ENCODE data around the gene TBX10. TPM values are rescaled to one million over a fixed set of nuclear protein-coding genes. Genes with fewer than 3 reads are reported as not detected.
"Not testable (repeated sequence)": the region's sequence is repeated elsewhere in the genome, so short reads cannot be mapped to it uniquely, and the experiment has no call there.

TBX10 gene
- not detected in 2 replicates for total RNA-seq

DNA sequence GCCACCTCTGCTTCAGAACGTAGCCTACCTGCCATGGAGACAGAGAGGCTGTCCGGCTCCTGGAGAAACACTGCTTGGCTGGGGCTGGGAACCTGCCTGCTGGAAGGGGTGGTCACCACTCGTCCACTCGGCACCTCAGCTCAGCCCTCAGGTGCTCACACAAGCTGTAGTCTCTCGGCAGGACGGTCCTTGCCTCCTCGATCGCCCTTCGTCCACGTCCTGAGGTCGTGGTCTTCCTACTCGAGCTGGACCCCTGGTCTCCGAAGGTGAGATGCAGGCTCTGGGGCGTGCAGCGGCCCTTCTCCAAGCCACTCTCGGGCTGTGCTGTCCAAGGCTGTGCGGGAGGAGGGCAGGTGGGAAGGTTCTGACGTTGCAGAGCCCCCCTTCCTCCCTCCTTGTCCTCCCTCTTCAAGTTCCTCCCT lies at the start of gene TBX10:
TSS of gene TBX10 (minus strand) at position 326 of the 422 bp plus-strand sequence. CDS start at position 35, 291 bp downstream.
- no peak within 1 kb of the TSS for H3K27ac Mint-ChIP-seq
- peaks cover 3% of the 10 kb centered on the region for H3K4me1 Mint-ChIP-seq
- H3K27me3 Mint-ChIP-seq = no peaks in the 10 kb centered on the region
- no peaks in the 10 kb centered on the region for H3K36me3 Mint-ChIP-seq (ENCODE audit: low read depth)
- no peak for DNase-seq
- intact Hi-C loops (cut with micrococcal nuclease) = no loop called here
- no peaks in the 10 kb centered on the region for H3K9me3 Mint-ChIP-seq
- no peak within 1 kb of the TSS for H3K4me3 Mint-ChIP-seq

DNA sequence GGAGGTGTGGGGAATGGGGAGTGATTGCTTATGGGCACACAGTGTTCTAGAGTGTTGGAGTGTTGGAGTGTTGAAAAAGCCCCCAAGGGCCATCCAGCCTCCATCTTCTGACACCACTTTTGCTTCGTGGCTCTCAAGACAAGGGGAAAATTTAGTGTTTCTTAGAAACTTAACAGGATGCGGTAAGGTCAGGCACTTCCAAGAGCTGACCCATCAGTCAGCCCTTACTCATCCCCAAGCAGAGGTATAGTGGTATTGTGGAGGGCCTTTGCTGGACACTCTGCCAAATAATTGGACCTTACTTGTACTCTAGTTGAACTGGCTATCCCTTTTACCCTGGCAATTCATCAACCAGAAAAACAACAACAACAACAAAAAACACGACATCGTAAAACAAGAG lies 49.6 kb upstream of the TBX10 start:
- intact Hi-C loops (cut with micrococcal nuclease) = no loop called here
- H3K36me3 Mint-ChIP-seq (ENCODE audit: low read depth) = no peaks in the 10 kb centered on the region
- H3K27me3 Mint-ChIP-seq = peaks cover 44% of the 10 kb centered on the region
- H3K9me3 Mint-ChIP-seq = no peaks in the 10 kb centered on the region
- no peak overlapping the region for H3K27ac Mint-ChIP-seq
- H3K4me1 Mint-ChIP-seq = peaks cover 1% of the 10 kb centered on the region
- no peak for DNase-seq
- H3K4me3 Mint-ChIP-seq = no peak overlapping the region

GRCh38 chr11:67687986-67688385 lies 48.4 kb upstream of the TBX10 start:
- Mint-ChIP-seq H3K4me3 (no peak overlapping the region), H3K4me1 (peaks cover 1% of the 10 kb centered on the region), H3K36me3 (ENCODE audit: low read depth) (no peaks in the 10 kb centered on the region), H3K27ac (no peak overlapping the region), H3K27me3 (peaks cover 44% of the 10 kb centered on the region), H3K9me3 (no peaks in the 10 kb centered on the region)
- no peak for DNase-seq
- intact Hi-C loops (cut with micrococcal nuclease) = no loop called here

DNA sequence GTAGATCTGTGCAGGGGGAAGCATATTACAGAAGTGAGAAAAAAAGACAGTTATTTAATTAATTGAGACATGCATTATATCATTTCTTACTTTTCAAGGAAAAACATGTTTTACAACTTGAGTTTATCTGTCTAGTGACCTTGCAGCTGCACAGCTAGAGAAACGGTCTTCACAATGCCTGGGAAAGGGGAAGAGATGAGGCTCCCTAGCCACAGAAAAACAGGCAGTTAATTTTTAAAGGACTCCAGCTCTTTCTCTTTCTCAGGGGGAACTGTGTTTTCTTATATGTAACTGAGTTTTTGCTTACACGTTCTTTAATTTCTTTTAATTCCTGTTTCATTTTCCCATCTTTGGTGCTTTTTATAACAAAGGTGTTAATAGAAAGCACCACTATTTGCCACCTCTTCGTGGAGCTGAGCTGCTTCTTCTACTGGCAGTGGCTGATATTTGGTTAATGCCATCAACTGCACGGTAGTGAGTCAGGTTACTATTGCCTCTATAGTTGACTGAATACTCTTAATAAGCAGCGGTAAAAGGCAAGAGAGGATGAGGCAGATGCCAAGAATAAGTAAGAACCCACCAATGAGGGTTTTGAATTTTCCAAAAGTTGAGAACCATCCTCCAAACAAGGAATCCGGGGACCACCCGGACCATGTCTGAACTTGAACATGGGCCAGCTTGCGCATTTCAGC lies 46.2 kb upstream of the TBX10 start:
- H3K36me3 Mint-ChIP-seq (ENCODE audit: low read depth); H3K4me3 Mint-ChIP-seq; intact Hi-C loops (cut with micrococcal nuclease); DNase-seq; H3K9me3 Mint-ChIP-seq; H3K4me1 Mint-ChIP-seq; H3K27ac Mint-ChIP-seq: not testable (repeated sequence)
- peaks cover 28% of the 10 kb centered on the region for H3K27me3 Mint-ChIP-seq

DNA sequence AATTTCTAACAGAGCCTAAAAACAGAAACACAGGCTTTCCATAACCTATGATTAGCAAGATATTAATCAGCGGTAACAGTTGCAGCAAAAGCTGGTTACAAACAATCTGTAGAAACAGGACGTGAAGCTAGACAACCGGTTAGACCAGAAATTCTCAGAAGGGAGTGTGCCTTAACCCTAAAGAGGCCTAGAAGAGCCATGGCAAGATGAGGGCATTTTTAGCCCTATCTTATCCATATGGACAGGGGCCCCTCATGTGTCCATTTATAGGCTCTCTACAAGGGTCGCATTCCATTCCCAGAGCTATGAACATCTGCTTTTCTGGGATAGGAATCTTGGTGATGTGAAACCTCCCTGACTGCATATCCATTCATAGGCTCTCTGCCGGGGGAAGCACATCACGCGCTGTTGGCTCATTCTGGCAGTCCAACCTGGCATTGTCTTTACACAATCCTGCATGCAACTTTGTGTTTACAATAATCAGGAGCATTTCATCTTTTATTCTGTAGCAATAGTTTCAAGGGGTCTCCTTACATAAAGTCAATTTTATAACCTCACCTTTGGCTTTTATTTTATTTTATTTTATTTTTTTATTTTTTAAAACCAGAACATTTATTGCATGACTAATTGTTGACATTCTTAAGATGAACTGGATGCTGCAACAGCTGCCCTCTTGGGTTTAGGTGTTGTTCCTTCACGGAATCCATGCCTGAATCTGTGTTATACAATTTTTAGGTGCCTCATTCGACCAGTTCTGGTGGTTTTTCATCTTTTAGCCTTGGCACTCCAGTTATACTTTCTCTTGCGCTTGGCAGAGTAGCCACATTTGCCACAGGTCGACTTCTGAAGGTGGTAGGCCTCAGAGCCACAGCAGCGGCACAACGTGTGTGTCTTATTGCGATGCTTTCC lies 42.8 kb upstream of the TBX10 start:
- peaks cover 21% of the 10 kb centered on the region for H3K27me3 Mint-ChIP-seq
- intact Hi-C loops (cut with micrococcal nuclease); DNase-seq; H3K36me3 Mint-ChIP-seq (ENCODE audit: low read depth); H3K27ac Mint-ChIP-seq; H3K9me3 Mint-ChIP-seq; H3K4me3 Mint-ChIP-seq; H3K4me1 Mint-ChIP-seq: not testable (repeated sequence)

DNA sequence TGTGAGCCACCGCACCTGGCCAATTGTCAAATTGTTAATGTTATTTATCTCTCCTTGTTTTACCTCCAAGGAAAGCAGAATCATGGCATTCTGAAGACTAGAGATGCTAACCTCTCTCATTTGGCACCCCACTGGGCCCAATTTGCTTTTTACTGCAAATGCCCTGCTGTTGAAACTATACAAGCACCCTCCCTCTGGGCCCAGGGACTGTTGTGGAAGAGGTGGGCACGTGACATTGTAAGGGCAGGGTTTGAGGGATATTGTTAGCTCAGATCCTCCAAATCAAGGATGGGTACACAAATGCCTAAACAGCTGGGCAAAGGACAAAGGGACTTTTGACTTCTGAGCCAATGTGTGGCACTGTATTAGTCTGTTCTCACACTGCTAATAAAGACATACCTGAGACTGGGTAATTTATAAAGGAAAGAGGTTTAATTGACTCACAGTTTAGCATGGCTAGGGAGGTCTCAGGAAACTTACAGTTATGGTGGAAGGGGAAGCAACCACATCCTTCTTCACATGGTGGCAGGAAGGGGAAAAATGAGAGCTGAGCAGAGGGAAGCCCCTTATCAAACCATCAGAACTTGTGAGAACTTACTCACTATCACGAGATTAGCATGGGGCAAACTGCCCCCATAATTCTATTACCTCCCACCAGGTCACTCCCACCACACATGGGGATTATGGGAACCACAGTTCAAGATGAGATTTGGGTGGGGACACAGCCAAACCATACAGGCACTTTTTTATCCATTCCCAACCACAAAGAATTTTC lies 41.3 kb upstream of the TBX10 start:
- DNase-seq = no peak
- Mint-ChIP-seq H3K27ac (no peak overlapping the region), H3K4me1 (no peaks in the 10 kb centered on the region), H3K27me3 (peaks cover 17% of the 10 kb centered on the region), H3K9me3 (no peaks in the 10 kb centered on the region), H3K36me3 (ENCODE audit: low read depth) (no peaks in the 10 kb centered on the region), H3K4me3 (no peak overlapping the region)
- intact Hi-C loops (cut with micrococcal nuclease) = no loop called here

DNA sequence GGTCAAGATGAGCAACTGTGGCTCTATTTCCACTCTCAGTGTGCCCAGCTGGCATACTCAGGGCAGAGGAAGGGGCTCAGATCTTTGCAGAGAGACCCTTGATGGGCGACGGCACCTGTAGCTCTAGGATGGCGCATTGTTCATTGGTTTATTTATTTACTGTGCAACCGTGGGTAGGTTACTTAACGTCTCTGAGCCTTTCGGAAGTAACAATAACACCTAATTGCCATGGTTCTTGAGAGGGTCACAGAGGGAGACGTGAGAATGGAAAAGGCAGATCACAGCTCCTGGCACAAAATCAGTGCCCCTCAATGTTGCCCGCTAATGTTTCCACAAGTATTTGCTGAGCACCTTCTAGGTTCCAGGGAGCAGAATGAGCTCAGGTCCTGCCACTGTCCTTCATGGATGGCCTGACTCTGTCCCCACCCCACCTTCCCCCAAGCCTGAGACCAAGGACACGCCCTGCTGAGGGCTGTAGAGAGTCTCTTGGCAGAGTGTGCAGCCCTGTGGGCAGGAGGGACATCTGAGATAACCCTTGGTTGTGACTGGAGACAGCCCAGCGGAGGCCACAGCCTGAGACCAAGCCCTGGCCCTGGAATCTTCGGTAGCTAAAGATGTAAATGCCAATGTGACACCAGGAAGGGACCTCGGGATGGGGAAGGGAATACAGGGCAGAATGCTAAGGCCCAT lies 35.6 kb upstream of the TBX10 start:
- Mint-ChIP-seq H3K4me1 (no peaks in the 10 kb centered on the region), H3K9me3 (no peaks in the 10 kb centered on the region), H3K4me3 (no peak overlapping the region), H3K36me3 (ENCODE audit: low read depth) (no peaks in the 10 kb centered on the region), H3K27ac (no peak overlapping the region), H3K27me3 (peaks cover 11% of the 10 kb centered on the region)
- intact Hi-C loops (cut with micrococcal nuclease) = no loop called here
- no peak for DNase-seq

DNA sequence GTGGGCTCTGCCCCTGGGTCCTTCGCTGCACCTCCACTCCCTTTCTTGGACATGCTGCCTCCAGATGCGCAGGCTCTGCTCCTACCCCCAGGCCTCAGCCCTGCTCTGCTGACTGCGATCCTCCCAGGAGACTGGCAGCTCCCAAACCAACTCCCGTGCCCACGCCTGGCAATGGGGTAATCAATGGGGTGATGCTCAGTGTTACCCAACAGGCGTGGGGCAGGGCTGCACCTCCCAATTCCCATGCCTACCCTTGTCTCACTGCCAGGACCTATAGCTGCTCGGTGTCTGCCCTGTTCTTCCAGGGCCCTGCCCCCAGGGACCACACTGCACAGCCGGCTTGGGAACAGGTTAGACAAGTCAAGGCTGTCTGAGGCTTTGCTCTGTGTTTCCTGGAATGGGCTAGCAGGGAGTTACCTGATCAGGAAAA lies 34.9 kb upstream of the TBX10 start, which contains the start of gene ALDH3B2:
TSS of gene ALDH3B2 (minus strand) at position 182 of the 430 bp plus-strand sequence. CDS start 7,688 bp downstream, outside the sequence.
- H3K4me1 Mint-ChIP-seq = no peaks in the 10 kb centered on the region
- no peak within 1 kb of the TSS for H3K27ac Mint-ChIP-seq
- no peaks in the 10 kb centered on the region for H3K9me3 Mint-ChIP-seq
- peaks cover 11% of the 10 kb centered on the region for H3K27me3 Mint-ChIP-seq
- intact Hi-C loops (cut with micrococcal nuclease) = no loop called here
- H3K36me3 Mint-ChIP-seq (ENCODE audit: low read depth) = no peaks in the 10 kb centered on the region
- no peak for DNase-seq
- no peak within 1 kb of the TSS for H3K4me3 Mint-ChIP-seq

DNA sequence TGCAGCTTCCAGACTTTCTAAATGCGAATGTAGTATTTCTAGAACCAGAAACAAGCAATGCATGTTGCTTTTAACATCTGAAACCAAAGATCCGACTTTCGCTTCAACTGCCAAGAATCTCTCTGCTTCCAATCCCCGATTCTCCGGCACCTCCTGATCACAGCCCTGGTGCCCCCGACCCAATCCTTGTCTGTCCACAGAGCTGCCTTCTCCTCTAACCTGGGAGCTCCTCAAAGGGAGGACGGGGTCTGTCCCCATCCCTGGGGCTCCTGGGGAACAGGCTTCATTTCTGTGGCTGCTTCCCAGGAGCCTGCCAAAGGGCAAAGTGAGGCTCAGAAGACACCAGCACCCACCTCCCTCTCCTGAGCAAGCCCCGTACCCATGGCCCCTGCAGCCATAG lies 34.3 kb upstream of the TBX10 start:
- H3K4me1 Mint-ChIP-seq = no peaks in the 10 kb centered on the region

DNA sequence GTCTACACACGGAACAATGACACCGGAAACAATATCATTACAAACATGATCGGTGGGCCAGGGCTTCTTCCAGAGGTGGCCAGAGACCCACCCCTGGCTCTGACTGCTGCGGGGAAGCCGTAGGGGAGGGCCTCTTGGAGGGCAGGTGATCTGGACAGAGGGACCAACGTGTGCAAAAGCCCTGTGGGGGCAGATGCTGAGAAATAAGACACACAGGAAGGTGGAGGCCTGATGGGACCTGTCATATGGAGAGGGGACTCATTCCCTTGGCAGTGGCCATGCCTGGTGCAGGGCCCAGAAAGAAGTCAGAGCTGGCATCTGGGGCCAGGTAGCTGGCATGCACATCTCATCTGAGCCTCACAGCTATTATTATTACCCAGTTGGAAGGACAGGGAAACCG lies 33.8 kb upstream of the TBX10 start:
- no peaks in the 10 kb centered on the region for H3K4me1 Mint-ChIP-seq
- H3K36me3 Mint-ChIP-seq (ENCODE audit: low read depth) = no peaks in the 10 kb centered on the region

More for the DNA sequence above, 34.3 kb upstream of the TBX10 start:
- H3K27me3 Mint-ChIP-seq = peaks cover 11% of the 10 kb centered on the region
- intact Hi-C loops (cut with micrococcal nuclease) = no loop called here
- H3K27ac Mint-ChIP-seq = no peak overlapping the region
- no peak for DNase-seq
- H3K4me3 Mint-ChIP-seq = no peak overlapping the region
- H3K9me3 Mint-ChIP-seq = no peaks in the 10 kb centered on the region
- H3K36me3 Mint-ChIP-seq (ENCODE audit: low read depth) = no peaks in the 10 kb centered on the region

GRCh38 chr11:67671211-67671520 lies 31.6 kb upstream of the TBX10 start:
- Mint-ChIP-seq H3K36me3 (ENCODE audit: low read depth) (no peaks in the 10 kb centered on the region), H3K4me1 (no peaks in the 10 kb centered on the region), H3K9me3 (no peaks in the 10 kb centered on the region), H3K27ac (no peak overlapping the region), H3K4me3 (no peak overlapping the region), H3K27me3 (no peaks in the 10 kb centered on the region)
- intact Hi-C loops (cut with micrococcal nuclease) = no loop called here
- no peak for DNase-seq

More for the DNA sequence above, 33.8 kb upstream of the TBX10 start:
- H3K4me3 Mint-ChIP-seq = no peak overlapping the region
- intact Hi-C loops (cut with micrococcal nuclease) = no loop called here
- no peak overlapping the region for H3K27ac Mint-ChIP-seq
- H3K27me3 Mint-ChIP-seq = peaks cover 11% of the 10 kb centered on the region
- H3K9me3 Mint-ChIP-seq = no peaks in the 10 kb centered on the region
- DNase-seq = no peak

- Mint-ChIP-seq H3K36me3 (ENCODE audit: low read depth) (no peaks in the 10 kb centered on the region), H3K9me3 (no peaks in the 10 kb centered on the region), H3K27ac (no peak overlapping the region), H3K4me1 (no peaks in the 10 kb centered on the region), H3K4me3 (no peak overlapping the region), H3K27me3 (no peaks in the 10 kb centered on the region)
- intact Hi-C loops (cut with micrococcal nuclease) = no loop called here
- no peak for DNase-seq
Measured at GRCh38 chr11:67670316-67671210, 31.0 kb upstream of the TBX10 start.

DNA sequence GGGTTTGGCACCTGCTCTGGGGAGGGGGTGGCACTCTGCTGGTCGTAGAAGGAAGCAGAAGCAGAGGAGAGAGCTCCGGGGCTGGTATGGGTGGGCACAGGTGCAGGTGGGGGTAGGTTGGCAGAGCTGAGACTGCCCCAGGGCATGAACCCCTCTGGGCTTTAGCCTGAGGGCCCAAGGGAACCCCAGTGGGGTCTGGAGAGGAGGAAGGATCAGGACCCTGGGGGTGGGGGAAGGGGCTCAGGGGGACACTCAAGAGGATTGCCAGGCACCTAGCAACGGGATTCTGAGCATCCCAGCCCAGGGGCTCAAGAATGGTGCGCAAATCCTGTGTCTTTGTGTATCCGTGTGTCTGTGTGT lies 28.6 kb upstream of the TBX10 start:
- no peak for DNase-seq

More for the DNA sequence above, 28.6 kb upstream of the TBX10 start:
- Mint-ChIP-seq H3K9me3 (no peaks in the 10 kb centered on the region), H3K27ac (no peak overlapping the region), H3K4me1 (no peaks in the 10 kb centered on the region), H3K36me3 (ENCODE audit: low read depth) (no peaks in the 10 kb centered on the region), H3K4me3 (no peak overlapping the region), H3K27me3 (no peaks in the 10 kb centered on the region)
- intact Hi-C loops (cut with micrococcal nuclease) = no loop called here

Data from activated CD4-positive, alpha-beta T cell treated with anti-CD3 and anti-CD28 coated beads, Interleukin-2, amount 10 ng/mL, durations not matched to agents 24 days and 14 days (primary cell).